Islet of Langerhans (tissue), 1 donor: ENCODE measurements around the gene FBLL1.
"Not testable (repeated sequence)": the region's sequence is repeated elsewhere in the genome, so short reads cannot be mapped to it uniquely, and the experiment has no call there.

ENCODE experiments used
- FAIRE-seq: peaks from one replicate; lab custom pipeline; 2011; peaks lifted over from hg19 to GRCh38; lab: Jason Lieb, UNC

Gene FBLL1

GRCh38 chr5:168552146-168552545 lies 23.0 kb downstream of the FBLL1 start:
- FAIRE-seq, result no peak

- no peak for FAIRE-seq
These were observed 24.4 kb downstream of the FBLL1 start for GRCh38 chr5:168553377-168554130.

GRCh38 chr5:168557389-168557788 lies 28.3 kb downstream of the FBLL1 start:
- no peak for FAIRE-seq

- FAIRE-seq, result no peak
These were observed 33.2 kb downstream of the FBLL1 start for GRCh38 chr5:168562279-168562678.

DNA sequence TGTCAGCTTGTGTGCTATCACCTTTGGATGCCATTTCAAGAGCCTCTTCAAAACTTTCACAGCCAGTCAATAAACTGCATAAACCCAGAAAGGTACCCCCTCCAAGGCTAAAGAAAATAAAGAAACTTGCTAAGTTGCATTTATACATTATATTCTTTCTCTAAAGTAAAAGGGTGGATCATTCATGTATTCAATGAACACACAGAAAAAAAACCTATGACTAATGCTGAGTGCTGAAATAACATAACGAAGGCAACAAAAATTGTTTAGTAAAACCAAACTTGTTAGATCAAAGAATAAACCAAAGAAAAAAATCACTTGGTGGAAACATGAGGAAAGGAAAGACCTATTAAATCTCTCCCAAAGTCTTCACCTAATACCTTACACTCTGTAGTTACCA lies 34.9 kb downstream of the FBLL1 start:
- FAIRE-seq, result no peak

- no peak for FAIRE-seq
These were observed 39.6 kb downstream of the FBLL1 start for GRCh38 chr5:168568738-168569137.

DNA sequence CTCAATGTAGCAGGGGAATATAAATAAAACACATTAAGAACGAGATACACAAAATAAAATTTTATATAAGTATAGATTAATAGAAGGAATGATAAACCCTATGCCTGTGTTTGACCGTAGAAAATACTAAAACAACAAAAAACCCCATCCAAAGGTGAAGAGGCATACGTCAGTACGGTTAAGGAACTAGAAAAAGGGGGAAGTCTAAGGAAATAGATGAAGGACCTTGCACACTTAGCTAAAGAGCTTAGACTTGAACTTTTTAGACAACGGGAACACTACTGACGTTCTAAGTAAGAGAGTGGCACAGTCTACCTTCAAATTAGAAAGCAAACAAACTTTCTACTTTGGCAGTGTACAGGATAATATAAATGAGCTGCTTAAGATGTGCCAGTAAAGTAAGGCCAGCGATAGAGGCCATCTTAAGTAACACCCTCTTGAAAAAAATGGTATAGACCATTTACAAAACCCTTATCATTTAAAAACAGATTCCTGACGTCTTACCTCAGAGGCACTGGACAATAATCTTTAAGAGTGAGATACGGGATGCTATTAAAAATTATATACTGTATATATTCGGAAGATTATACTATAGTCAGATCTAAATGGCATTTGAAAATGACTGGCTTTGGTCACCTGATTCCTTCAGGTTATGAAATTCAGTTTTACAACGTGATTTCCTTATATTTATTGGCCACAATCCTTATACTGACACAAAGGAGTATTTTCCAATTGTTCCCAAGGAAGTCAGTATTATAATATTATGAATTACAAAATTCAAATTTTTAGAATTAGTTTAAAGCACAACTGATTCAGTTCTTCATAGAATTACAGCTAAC lies 41.6 kb downstream of the FBLL1 start:
- FAIRE-seq, result no peak

GRCh38 chr5:168573663-168574062 lies 44.6 kb downstream of the FBLL1 start:
- FAIRE-seq, result not testable (repeated sequence)

- FAIRE-seq, result not testable (repeated sequence)
These were observed 45.1 kb downstream of the FBLL1 start for GRCh38 chr5:168574156-168574555.

GRCh38 chr5:168575391-168576372 lies 46.6 kb downstream of the FBLL1 start:
- FAIRE-seq, result no peak

- peak; percentile 38 for FAIRE-seq
These were observed 48.9 kb downstream of the FBLL1 start for GRCh38 chr5:168578006-168578405.

DNA sequence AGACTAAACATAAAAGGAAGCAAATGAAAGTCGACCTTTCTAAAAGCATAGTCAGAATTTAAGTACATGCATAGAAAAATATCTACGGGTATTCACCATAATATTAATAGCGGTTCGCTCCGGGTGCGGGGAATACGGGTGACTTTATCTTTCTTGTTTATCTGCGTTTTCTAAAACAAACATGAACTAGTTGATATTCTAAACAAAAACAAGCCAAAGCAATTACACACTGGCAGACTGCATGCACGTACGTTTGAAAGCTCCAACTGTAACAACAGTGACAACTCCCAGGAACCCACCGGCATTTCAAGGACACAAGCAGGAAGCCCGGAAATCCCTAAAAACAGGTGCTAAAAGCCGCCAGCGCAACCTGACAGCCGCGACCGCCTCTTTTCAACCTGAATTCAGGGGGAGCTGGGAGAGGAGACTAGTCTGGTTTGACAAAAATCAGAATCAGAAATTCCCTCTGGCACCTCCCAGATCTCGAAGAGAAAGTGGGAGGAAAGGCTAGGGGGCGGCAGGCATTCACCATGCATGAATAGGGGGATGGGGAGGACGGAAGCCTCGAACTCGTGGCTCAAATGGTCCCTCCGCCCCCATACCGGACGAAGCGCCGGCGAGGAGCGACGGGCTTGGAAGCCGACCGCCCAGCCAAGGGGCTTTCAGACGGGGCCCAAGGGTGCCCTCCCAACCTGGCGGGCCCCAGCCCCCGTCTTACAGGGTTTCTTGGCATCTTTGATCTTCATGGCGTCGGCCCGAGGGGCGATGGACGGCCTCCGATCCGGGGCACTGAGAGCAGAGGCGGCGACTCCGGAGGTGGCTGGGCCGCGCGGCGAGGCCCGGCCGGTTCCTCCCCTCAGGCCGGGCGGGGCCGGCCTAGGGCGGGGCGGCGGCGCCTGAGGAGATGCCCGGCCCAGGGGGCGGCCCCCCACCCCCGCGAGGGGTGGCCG lies 49.7 kb downstream of the FBLL1 start, which contains the start of gene PANK3:
Gene PANK3, minus strand, starts transcription at position 831 of the 950 bp plus-strand sequence. Its CDS starts 85 bp downstream, at position 746.
- FAIRE-seq, result no peak

GRCh38 chr5:168579488-168580226 lies 50.6 kb downstream of the FBLL1 start:
- peak; percentile 24 for FAIRE-seq

DNA sequence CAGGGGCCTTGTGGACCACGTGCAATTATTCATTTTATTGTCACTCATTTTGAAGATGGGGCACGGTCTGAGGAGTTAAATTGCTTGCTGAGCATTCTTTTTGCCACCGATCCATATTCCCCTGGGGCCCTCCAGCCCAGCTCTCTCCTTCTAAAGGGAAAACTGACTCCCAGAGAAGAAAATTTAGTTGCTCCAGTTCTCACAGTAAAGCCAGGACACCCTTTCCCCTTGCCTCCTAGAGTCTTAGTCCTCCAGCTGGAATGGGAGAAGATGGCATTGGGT lies 51.1 kb downstream of the FBLL1 start:
- FAIRE-seq, result no peak
